Amniotic epithelial cell (primary cell): Measurements from ENCODE around the gene CCDC15.
A peak's percentile ranks its signal among the peaks of the same experiment; 100 is the strongest.
"Not testable (repeated sequence)": the region's sequence is repeated elsewhere in the genome, so short reads cannot be mapped to it uniquely, and the experiment has no call there.

ENCODE experiments used
- DNase-seq: peaks from one replicate; pipeline ENCODE4 v3.0.0-alpha.2; 2010; ENCODE audit warnings: low read depth

Gene CCDC15

GRCh38 chr11:124988063-124988462 lies 34.1 kb downstream of the CCDC15 start:
- DNase-seq, result no peak

DNA sequence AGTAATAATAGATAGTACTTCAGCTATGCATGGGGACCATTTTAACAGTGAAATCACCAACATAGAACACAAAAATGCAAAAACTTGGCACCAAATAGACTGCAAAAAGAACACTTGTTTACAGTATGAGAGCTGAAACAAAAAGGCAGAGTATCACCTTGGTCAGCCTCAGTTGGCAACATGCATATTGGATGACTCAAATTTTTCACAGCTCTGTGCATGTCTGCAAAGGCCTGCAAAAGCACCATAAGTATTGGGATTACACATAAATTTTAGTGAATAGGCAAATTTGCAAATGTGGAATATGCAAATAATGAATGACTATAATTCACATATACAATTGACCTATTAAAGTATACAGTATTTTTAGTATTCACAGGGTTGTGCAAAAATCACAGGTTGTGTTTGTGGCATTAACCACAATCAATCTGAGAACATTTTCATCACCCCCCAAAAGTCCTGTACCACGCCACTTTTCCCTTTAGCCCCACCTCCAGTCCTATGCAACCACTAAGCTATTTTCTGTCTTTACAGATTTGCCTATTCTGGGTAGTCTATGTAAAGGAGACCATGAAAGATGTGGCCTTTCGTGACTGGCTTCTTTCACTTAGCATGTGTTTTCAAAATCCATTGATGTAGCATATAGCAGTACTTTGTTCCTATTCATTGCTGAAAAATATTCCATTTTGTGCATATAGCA lies 47.2 kb downstream of the CCDC15 start:
- DNase-seq, result no peak

- no peak for DNase-seq
Observed at GRCh38 chr11:125001849-125002248, 47.8 kb downstream of the CCDC15 start.

- no peak for DNase-seq
Observed at GRCh38 chr11:125005491-125005890, 51.5 kb downstream of the CCDC15 start.

DNA sequence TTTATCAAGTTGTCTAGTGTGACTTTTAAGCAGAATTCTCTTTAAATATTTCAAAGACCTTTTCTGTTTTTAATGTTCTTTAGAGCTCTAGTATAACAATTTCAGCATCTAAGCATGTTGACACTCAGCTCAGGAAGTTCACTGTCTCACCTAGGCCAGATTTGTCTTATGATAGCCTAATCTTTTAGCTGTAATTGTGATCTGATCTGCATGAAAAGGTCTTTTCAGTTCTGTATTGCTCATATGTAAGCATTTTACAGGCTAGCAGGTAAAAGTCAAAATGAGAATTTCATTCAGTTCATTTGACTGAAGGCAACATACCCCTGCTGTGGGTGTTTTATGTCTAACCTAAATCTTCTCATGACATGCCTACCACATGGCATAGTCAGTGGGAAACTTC lies 62.4 kb downstream of the CCDC15 start:
- DNase-seq, result no peak

- no peak for DNase-seq
Observed at GRCh38 chr11:125020342-125020741, 66.3 kb downstream of the CCDC15 start.

- DNase-seq, result no peak
Observed at GRCh38 chr11:125022551-125022950, 68.5 kb downstream of the CCDC15 start.

DNA sequence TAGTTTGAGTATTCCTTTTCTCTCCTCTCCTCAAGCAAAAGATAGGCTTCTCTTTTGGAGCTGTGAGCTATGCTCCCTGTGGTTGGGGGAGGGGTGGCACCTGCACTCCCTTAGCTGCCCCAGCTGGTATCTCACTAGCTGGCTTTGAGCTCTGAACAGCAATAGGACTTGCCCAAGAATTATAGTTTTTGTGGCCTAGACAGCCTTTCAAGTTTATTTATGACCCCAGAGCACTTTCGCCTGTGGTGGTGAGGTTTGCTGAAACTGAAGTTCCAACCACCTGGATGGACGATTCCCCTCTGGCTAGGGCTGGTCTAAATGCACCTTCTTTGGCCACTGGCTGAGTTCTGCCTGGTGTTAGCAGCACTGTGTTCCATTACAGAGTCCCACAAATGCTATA lies 72.0 kb downstream of the CCDC15 start:
- DNase-seq, result no peak

GRCh38 chr11:125029431-125029830 lies 75.4 kb downstream of the CCDC15 start:
- not testable (repeated sequence) for DNase-seq

DNA sequence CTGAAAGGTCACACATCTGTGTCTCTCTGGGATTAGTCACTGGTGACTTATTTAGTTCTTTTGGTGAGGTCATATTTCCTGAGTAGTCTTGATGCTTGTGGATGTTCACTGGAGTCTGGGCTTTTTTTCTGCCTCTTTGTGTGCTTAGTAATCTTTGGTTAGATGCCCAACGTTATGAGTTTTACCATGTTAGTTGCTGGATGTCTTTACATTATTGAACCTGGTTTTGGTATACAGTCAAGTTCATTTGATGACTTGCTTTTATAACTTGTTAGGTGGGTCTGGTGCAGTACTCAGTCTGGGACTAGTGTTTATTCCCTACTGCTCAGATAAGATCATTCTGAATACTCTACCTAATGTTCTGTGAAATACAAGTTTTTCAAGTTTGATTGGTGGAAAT lies 82.9 kb downstream of the CCDC15 start:
- DNase-seq, result peak; percentile 62

- DNase-seq, result no peak
Observed at GRCh38 chr11:125049164-125049792, 95.3 kb downstream of the CCDC15 start.

- no peak for DNase-seq
Observed at GRCh38 chr11:125052047-125052446, 98.0 kb downstream of the CCDC15 start.

GRCh38 chr11:125053167-125053566 lies 99.2 kb downstream of the CCDC15 start:
- no peak for DNase-seq

DNA sequence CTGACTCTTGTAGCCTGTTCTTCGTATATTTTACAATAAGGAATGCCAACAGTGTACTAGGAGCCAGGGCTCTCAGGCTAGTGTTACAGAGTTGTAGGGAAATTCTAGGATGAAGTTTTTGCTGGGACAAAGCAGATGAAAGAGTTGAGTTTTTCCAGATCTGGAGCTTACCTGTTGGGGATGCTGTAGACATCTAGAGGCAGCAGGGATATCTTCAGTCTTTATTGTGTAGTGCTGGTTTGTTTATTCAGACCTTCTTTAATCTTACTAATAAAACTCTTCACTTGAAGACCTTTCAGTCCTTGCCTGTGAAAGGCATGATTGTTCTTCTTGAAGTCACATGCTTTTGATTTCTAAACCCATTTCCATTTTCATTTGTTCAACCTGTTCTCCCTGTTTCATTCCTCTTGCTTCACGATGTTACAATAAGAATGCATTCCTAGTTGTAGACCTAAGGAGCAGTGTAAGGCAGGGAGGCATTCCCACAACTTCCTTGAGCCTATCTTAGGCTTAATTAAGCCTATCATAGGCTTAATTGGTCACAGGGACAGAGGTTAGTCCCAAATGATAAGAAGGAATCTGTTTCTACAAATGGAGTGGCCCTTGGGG lies 101.2 kb downstream of the CCDC15 start:
- DNase-seq, result no peak

DNA sequence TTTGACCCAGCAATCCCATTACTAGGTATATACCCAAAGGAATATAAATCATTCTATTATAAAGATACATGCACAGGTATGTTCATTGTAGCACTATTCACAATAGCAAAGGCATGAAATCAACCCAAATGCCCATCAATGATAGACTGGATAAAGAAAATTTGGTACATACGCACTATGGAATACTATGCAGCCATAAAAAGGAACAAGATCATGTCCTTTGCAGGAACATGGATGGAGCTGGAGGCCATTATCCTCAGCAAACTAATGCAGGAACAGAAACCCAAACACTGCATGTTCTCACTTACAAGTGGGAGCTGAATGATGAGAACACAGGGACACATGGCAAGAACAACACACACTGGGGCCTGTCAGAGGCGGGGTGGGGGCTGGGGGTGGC lies 102.1 kb downstream of the CCDC15 start:
- DNase-seq, result not testable (repeated sequence)

- DNase-seq, result no peak
Observed at GRCh38 chr11:125056931-125057692, 103.1 kb downstream of the CCDC15 start.

DNA sequence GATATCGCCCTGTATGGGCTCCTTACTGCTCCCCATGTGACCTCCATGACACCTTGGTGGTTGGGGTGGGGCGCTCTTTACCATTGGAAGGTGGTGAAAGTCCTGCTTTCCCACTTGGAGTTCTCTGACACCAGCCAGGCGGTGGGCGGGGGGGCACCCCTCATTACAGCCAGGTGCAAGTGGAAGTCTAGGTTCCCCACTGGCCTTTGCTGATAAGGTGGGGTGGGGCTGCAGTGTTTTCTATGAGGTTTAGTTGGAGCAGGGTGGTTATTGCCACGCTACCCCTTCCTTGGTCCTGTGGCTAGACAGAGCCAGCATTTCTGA lies 103.7 kb downstream of the CCDC15 start:
- no peak for DNase-seq

- no peak for DNase-seq
Observed at GRCh38 chr11:125061281-125061680, 107.3 kb downstream of the CCDC15 start.

DNA sequence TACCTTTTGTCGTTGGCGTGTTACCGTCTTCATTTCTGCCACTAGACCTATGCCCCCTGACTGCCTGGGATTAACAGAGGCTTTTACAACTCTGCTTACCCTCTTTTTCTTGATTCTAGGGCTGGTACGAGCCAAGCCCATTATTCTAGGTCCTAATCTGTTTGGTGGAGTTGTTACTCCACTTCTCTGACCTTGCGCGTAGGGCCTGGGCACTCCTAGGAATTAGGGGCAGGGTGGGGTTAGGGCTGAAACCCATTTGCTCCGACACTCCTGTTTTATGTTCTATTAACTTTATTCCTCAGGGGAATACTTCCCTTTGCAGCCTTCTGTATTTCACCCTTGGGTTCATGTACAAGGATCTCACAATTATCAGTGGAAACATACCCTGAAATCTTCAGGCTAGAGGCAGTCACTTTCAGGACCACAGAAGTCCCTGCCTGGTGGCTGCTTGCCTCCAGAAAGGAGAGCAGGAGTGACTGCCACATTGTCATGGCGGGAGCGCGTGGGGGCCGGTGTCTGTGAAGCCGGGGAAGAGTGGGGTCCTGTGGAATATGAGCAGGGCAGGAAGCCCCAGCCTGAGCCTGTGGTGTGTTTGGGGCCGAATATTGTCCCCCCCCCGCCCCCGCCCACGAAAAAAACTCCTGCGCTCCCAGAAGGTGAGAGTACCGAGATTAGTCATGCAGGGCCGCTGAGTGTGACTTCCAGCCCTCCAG lies 108.4 kb downstream of the CCDC15 start:
- no peak for DNase-seq

GRCh38 chr11:125062931-125063428 lies 109.0 kb downstream of the CCDC15 start, which contains the start of gene SLC37A2:
TSS of gene SLC37A2 (plus strand) at chr11:125063305. CDS start at chr11:125063368, 63 bp downstream.
- DNase-seq, result peak; percentile 35

DNA sequence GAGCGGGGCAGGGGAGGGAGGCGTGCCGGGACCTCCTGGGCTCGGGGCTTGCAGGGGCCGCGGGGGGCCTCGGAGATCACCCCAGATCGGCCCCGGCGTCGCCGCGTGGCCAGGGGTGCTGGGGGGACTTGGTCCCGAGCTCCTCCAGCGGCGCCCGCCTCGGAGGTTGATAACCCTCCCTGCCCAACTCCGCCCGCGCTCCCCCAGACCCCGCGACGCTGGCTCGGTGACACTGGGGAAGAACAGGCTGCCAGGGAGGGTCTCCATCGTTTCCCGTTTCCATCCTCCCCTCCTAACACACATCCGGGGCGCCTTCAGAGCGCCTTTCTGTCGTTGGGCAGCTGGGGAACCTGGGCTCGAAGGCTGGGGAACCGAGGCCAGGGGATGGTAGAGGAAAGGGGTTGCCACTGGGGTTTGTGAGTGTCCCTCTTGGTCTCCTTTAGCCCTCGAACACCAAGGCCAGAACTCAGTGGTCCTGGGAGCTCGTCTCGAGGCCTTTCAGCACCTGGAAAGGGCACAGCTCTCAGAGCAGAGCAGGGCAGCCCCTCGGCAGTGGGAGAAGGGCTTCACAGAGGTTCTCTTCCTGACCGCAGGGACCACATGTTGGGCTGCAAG lies 109.5 kb downstream of the CCDC15 start:
- DNase-seq, result no peak
